Neural progenitor cell (in vitro differentiated cells): ENCODE results near the gene CHRNG.

Experiments
- CTCF ChIP-seq: fragments of 200-600 bp; sonication (generic); IDR thresholded peaks from 2 replicates; pipeline ENCODE4 v1.5.1; 2017; ENCODE audit warnings: antibody characterized with exemption, mild to moderate bottlenecking
- EZH2 ChIP-seq: fragments of 200-600 bp; sonication (generic); IDR thresholded peaks from 2 replicates; pipeline ENCODE4 v1.6.1; 2017; ENCODE audit warnings: antibody characterized with exemption, mild to moderate bottlenecking, moderate library complexity

- TF ChIP-seq CTCF (no peak), EZH2 (no peak)
Observed at GRCh38 chr2:232511336-232511890, 28.1 kb upstream of the CHRNG start.
